GM23338 (cell line): ENCODE results near the gene DUSP15.

Experiments
- CTCF ChIP-seq, 2 experiments: fragments of 200-600 bp in 1 of 2; sonication (generic) in 1 of 2; conservative IDR thresholded peaks; 2 replicates each; pipeline versions ENCODE4 v1.5.1 to v1.6.1; 2016 to 2017; ENCODE audit warnings: antibody characterized with exemption in 2 of 2, low read depth in 2 of 2, mild to moderate bottlenecking in 2 of 2, moderate library complexity in 1 of 2
- ETS1 ChIP-seq: IDR thresholded peaks from 2 replicates; pipeline ENCODE4 v1.6.1; 2016; ENCODE audit warnings: antibody characterized with exemption
- EZH2 ChIP-seq: fragments of 200-600 bp; sonication (generic); IDR thresholded peaks from one replicate; pipeline ENCODE4 v1.8.0; 2017; ENCODE audit warnings: antibody characterized with exemption, mild to moderate bottlenecking, low read depth; ENCODE audit not compliant: unreplicated experiment
- EZH2phosphoT487 ChIP-seq: fragments of 200-600 bp; sonication (generic); IDR thresholded peaks from one replicate; pipeline ENCODE4 v1.8.1; 2018; ENCODE audit warnings: antibody characterized with exemption; ENCODE audit not compliant: unreplicated experiment
- POLR2AphosphoS5 ChIP-seq: IDR thresholded peaks from 2 replicates; pipeline ENCODE4 v1.6.1; 2016; ENCODE audit warnings: antibody characterized with exemption, low read depth
- ZNF331 ChIP-seq: fragments of 250-450 bp; sonication (Bioruptor Pico); IDR thresholded peaks from 2 replicates; pipeline ENCODE4 v1.5.0; 2020; ENCODE audit warnings: low read depth, mild to moderate bottlenecking, moderate library complexity
- TF ChIP-seq, protein P1 (sequence below): IDR thresholded peaks from one replicate; pipeline ENCODE4 v1.6.1; 2018; ENCODE audit warnings: antibody characterized with exemption; ENCODE audit not compliant: unreplicated experiment

GRCh38 chr20:31919410-31920155 lies 49.3 kb upstream of the DUSP15 start:
- TF ChIP-seq POLR2AphosphoS5 (no peak), CTCF (conservative IDR thresholded peaks at IDR 0.05; ENCODE audit: low read depth in 2 of 2) (0 out of 4 replicates have a peak, but pooled peaks of 1 of the 2 experiments have one; percentile 14), ETS1 (no peak), ZNF331 (no peak), EZH2 (no peak), EZH2phosphoT487 (no peak)
- TF ChIP-seq, protein P1, sequence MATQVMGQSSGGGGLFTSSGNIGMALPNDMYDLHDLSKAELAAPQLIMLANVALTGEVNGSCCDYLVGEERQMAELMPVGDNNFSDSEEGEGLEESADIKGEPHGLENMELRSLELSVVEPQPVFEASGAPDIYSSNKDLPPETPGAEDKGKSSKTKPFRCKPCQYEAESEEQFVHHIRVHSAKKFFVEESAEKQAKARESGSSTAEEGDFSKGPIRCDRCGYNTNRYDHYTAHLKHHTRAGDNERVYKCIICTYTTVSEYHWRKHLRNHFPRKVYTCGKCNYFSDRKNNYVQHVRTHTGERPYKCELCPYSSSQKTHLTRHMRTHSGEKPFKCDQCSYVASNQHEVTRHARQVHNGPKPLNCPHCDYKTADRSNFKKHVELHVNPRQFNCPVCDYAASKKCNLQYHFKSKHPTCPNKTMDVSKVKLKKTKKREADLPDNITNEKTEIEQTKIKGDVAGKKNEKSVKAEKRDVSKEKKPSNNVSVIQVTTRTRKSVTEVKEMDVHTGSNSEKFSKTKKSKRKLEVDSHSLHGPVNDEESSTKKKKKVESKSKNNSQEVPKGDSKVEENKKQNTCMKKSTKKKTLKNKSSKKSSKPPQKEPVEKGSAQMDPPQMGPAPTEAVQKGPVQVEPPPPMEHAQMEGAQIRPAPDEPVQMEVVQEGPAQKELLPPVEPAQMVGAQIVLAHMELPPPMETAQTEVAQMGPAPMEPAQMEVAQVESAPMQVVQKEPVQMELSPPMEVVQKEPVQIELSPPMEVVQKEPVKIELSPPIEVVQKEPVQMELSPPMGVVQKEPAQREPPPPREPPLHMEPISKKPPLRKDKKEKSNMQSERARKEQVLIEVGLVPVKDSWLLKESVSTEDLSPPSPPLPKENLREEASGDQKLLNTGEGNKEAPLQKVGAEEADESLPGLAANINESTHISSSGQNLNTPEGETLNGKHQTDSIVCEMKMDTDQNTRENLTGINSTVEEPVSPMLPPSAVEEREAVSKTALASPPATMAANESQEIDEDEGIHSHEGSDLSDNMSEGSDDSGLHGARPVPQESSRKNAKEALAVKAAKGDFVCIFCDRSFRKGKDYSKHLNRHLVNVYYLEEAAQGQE, result no peak
